Right atrium auricular region (tissue), 2 donors: ENCODE measurements around the gene CCNL2. TPM values are rescaled to one million over a fixed set of nuclear protein-coding genes. Genes with fewer than 3 reads are reported as not detected.

ENCODE experiments used
- DNase-seq: peaks from one replicate; pipeline ENCODE4 v3.0.0-alpha.2; 2019; ENCODE audit warnings: low spot score
- H3K27ac ChIP-seq, 2 donors: fragments of 200-600 bp; sonication (generic); 1 replicate in 1 of 2; 2 replicates in 1 of 2; pipeline ENCODE4 v1.5.1; 2016 to 2019
- H3K27me3 ChIP-seq, 2 donors: fragments of 200-600 bp; sonication (generic); one replicate each; pipeline versions ENCODE4 v1.5.1 to v1.6.0; 2017 to 2019
- H3K36me3 ChIP-seq: fragments of 200-600 bp; sonication (generic); one replicate; pipeline ENCODE4 v1.5.1; 2016
- H3K4me1 ChIP-seq, 2 donors: fragments of 200-600 bp; sonication (generic); one replicate each; pipeline versions ENCODE4 v1.5.1 to v1.6.0; 2017 to 2019
- H3K4me3 ChIP-seq, 2 donors: fragments of 200-600 bp; sonication (generic); 1 replicate in 1 of 2; 2 replicates in 1 of 2; pipeline ENCODE4 v1.5.1; 2017 to 2019; ENCODE audit warnings: mild to moderate bottlenecking in 1 of 2, moderate library complexity in 1 of 2
- H3K9me3 ChIP-seq, 2 donors: fragments of 200-600 bp; sonication (generic); one replicate each; pipeline ENCODE4 v1.5.1; 2019
- total RNA-seq, 2 donors: library from RNA; depleted of rRNA; stranded (reverse); fragments of >200 nt; gene quantifications; one replicate each; pipeline ENCODE4 v1.1.0, GENCODE V29; 2016
- TF ChIP-seq, protein P1 (sequence below), 2 donors: fragments of 200-600 bp; sonication (generic); IDR thresholded peaks; one replicate each; pipeline ENCODE4 v1.5.1; 2019; ENCODE audit warnings: antibody characterized with exemption in 2 of 2

The CCNL2 gene
- total RNA-seq, 2 donors from 2014 or later: 41.6 to 44.2 TPM

DNA sequence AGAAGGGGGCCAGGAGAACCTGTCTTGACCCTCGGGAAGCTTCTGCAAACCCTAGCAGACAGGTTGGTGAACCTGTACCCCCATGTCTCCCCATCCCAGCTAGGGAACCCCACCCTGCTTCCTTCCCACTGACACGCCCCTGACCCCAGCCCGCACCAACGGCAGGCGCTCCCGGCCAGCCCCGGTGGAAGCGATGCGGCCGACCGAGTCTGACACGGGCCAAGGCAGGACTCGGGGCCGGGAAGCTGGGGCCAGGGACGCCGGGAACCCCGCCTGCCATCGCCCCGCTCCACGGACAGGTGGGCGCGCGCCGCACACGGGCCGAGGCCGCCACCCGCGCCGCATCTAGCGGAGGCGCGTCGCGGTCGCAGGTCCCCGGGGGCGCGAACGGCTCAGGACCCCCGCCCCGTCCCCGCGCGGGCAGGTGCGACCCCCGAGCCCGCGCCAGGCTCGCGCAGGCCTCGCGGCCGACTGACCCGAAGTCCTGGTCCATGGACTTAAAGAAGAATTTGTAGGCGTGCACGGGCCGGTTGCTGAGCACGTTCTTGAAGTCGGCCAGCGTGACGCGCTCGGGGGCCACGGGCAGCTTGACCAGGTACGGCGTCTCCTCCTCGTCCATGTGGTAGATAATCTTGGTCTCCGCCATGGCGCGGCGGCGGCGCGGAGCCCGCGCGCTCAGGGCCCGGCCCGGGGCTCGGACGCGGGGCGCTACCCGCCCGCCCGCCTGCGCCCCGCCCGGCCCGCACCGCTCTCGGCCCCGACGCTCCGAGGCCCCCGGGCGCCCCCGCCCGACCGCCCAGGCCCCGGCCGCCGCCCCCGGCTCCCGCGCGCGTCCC lies 50.5 kb downstream of the CCNL2 start:
- peaks cover 0 to 71% of the 10 kb centered on the region in 2 donors for H3K4me1 ChIP-seq
- DNase-seq: no peak
- TF ChIP-seq, protein P1, sequence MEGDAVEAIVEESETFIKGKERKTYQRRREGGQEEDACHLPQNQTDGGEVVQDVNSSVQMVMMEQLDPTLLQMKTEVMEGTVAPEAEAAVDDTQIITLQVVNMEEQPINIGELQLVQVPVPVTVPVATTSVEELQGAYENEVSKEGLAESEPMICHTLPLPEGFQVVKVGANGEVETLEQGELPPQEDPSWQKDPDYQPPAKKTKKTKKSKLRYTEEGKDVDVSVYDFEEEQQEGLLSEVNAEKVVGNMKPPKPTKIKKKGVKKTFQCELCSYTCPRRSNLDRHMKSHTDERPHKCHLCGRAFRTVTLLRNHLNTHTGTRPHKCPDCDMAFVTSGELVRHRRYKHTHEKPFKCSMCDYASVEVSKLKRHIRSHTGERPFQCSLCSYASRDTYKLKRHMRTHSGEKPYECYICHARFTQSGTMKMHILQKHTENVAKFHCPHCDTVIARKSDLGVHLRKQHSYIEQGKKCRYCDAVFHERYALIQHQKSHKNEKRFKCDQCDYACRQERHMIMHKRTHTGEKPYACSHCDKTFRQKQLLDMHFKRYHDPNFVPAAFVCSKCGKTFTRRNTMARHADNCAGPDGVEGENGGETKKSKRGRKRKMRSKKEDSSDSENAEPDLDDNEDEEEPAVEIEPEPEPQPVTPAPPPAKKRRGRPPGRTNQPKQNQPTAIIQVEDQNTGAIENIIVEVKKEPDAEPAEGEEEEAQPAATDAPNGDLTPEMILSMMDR (IDR thresholded peaks at IDR 0.05): no peak
- no peaks in the 10 kb centered on the region for H3K9me3 ChIP-seq
- H3K4me3 ChIP-seq: peak overlapping the region; percentile 57 to 60
- H3K27me3 ChIP-seq: peaks cover 0 to 1% of the 10 kb centered on the region in 2 donors
- H3K27ac ChIP-seq: peak overlapping the region; percentile 63 to 80
- no peaks in the 10 kb centered on the region for H3K36me3 ChIP-seq

DNA sequence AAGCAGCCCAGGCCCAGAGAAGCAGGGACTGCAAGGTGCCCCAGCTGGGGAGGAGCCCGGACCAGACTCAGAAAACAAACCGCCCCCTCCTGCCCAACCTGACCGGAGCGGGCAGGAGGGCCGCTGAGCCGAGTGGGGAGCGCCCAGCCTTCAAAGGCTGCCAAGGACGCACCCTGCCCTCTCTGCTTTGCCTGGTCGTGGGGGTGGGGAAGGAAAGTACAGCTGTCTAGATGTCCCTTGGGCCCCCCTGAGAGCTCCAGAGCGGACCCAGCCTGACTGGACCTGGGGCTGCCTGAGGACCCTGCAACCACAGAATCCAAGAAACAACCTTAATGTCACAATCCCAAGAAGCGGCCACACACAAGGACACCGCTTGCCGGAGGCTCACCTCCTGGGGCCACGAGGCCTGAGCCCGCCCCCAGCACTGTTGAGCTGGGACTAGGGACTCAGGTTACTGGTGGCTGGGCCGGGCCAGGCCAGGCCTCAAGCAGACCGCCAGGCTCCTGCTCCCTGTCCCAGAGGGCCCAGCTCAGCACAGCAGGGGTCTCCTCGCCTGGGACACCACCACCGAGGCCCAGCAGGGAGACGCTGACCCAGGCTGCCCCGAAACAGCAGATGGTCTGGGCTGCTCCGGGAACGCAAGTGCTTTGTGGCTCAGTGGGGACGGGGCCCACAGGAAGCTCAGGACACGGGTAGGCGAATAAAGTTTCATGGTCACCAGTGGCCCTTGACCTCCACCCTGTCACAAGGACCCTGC lies 51.3 kb downstream of the CCNL2 start:
- TF ChIP-seq, protein P1 (IDR thresholded peaks at IDR 0.05): no peak
- no peak for DNase-seq
- peaks cover 0 to 63% of the 10 kb centered on the region in 2 donors for H3K4me1 ChIP-seq
- H3K27me3 ChIP-seq: no peaks in the 10 kb centered on the region
- peak overlapping the region; percentile 63 to 80 for H3K27ac ChIP-seq
- H3K9me3 ChIP-seq: no peaks in the 10 kb centered on the region
- H3K36me3 ChIP-seq: no peaks in the 10 kb centered on the region
- H3K4me3 ChIP-seq: peak overlapping the region; percentile 57 to 60

DNA sequence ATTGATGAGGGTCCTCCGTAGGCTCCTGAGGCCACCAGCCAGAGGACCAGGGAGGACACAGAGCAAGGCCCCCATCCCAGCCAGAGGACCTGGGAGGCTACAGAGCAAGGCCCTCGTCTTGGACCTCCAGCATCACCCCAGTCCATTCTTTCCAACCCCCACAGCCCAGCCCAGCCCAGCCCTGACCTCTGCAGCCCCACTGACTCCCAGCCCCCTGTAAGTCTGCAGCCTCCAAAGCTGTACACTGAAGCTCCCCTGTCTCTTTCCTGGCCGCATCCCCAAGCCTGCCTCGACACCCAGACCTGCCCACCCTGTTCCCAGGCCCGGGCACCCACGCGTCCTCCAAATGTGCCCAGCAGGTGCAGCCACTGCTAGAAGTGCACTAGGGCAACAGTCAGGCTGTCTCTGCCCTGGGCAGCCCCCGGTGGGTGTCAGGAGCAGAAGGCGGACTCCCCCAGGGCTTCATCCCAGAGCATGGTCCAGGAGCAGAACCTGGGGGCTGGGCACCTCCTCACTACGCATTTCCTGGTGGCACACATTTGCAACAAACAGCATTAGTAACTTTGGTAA lies 52.0 kb downstream of the CCNL2 start:
- Histone ChIP-seq H3K27me3 (no peaks in the 10 kb centered on the region), H3K9me3 (no peaks in the 10 kb centered on the region), H3K27ac (peak overlapping the region; percentile 63 to 80), H3K4me1 (peaks cover 0 to 56% of the 10 kb centered on the region in 2 donors), H3K4me3 (peak overlapping the region; percentile 57 to 60), H3K36me3 (no peaks in the 10 kb centered on the region)
- TF ChIP-seq, protein P1 (IDR thresholded peaks at IDR 0.05): no peak
- DNase-seq: no peak

DNA sequence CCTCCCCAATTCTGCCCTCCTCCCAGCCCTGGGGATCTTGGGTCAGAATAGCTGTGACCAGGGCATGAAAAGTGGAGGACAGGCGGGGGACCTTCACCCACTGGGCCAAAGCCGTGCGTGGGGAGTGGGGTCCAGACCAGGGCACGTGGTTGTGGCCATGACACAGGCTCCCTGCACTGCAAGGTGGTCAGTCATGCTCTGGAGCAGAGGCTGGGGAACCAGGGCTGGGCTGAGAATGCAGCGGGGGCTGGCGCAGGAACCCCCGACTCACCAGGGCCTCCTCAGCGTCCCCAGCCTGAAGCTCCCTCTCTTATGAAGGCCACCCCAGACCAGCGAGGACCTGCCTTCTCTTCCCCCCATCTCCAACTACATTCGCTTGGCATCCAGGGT lies 52.6 kb downstream of the CCNL2 start:
- TF ChIP-seq, protein P1 (IDR thresholded peaks at IDR 0.05): no peak
- DNase-seq: no peak
- H3K36me3 ChIP-seq: no peaks in the 10 kb centered on the region
- peak overlapping the region in 1 of 2 donors; percentile 80 for H3K27ac ChIP-seq
- no peak overlapping the region for H3K4me3 ChIP-seq
- no peaks in the 10 kb centered on the region for H3K9me3 ChIP-seq
- peaks cover 0 to 49% of the 10 kb centered on the region in 2 donors for H3K4me1 ChIP-seq
- H3K27me3 ChIP-seq: no peaks in the 10 kb centered on the region

DNA sequence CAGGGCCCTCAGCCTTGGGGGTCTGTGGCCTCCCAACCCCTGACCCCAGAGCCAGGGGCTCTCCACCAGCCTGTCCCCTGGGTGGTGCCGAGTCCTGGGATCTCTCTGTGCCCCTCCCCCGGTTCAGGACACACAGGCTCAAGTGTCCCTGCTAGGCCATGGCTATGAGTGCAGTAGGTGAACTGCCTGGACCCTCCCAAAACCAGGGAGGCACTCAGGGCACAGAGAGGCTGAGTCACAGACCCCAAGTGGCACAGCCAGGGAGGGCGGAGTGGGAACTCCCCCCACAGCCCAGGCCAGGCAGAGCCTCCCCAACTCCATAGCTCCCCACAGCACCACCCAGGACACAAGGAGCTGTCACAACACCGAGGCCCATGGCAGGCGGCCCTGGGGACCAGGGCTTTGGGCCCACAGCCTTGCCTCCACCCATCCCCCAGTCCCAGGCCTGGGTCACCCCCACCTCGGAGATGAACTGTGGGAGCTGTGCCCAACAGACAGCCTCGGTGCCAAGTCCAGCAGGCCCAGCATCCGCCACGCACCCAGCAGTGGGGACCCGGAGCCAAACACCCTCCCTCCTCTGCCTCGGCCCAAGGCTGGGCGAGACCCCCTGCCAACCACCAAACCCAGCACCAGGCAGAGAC lies 53.2 kb downstream of the CCNL2 start:
- Histone ChIP-seq H3K27ac (peak overlapping the region in 1 of 2 donors; percentile 80), H3K9me3 (no peaks in the 10 kb centered on the region), H3K4me3 (no peak overlapping the region), H3K4me1 (peaks cover 0 to 46% of the 10 kb centered on the region in 2 donors), H3K36me3 (no peaks in the 10 kb centered on the region), H3K27me3 (no peaks in the 10 kb centered on the region)
- DNase-seq: no peak
- TF ChIP-seq, protein P1 (IDR thresholded peaks at IDR 0.05): no peak
